Gastroesophageal sphincter (tissue), 4 donors: ENCODE measurements around the gene YIF1B. TPM values are rescaled to one million over a fixed set of nuclear protein-coding genes. Genes with fewer than 3 reads are reported as not detected.

Experiments used
- ATAC-seq: fragments of 150-250 bp; one replicate; pipeline ENCODE4 v1.9.1; 2016; ENCODE audit warnings: mild to moderate bottlenecking, moderate library complexity
- H3K27ac ChIP-seq, 4 donors: fragments of 200-600 bp; sonication (generic) in 3 of 4; 1 replicate in 3 of 4; 2 replicates in 1 of 4; pipeline ENCODE4 v1.5.1; 2016 to 2019
- H3K27me3 ChIP-seq: fragments of 200-600 bp; sonication (generic); one replicate; pipeline ENCODE4 v1.5.1; 2019
- H3K36me3 ChIP-seq, 2 donors: fragments of 200-600 bp; sonication (generic); one replicate each; pipeline ENCODE4 v1.5.1; 2019; ENCODE audit warnings: control low read depth in 1 of 2
- H3K4me1 ChIP-seq, 3 donors: fragments of 200-600 bp; sonication (generic); 1 replicate in 2 of 3; 2 replicates in 1 of 3; pipeline ENCODE4 v1.5.1; 2016 to 2019; ENCODE audit warnings: control low read depth in 2 of 3
- H3K4me3 ChIP-seq, 2 donors: fragments of 200-600 bp; sonication (generic); one replicate each; pipeline ENCODE4 v1.5.1; 2019; ENCODE audit warnings: mild to moderate bottlenecking in 1 of 2, moderate library complexity in 1 of 2
- H3K9me3 ChIP-seq, 3 donors: fragments of 200-600 bp; sonication (generic); one replicate each; pipeline ENCODE4 v1.5.1; 2017 to 2019; ENCODE audit warnings: control low read depth in 2 of 3
- CTCF ChIP-seq, 4 experiments: fragments of 200-600 bp in 2 of 4; fragments of 450-650 bp in 2 of 4; sonication (generic) in 1 of 4; IDR thresholded peaks; one replicate each; pipeline ENCODE4 v1.5.1; 2017 to 2019; ENCODE audit warnings: antibody characterized with exemption in 4 of 4, mild to moderate bottlenecking in 2 of 4, moderate library complexity in 2 of 4
- EP300 ChIP-seq: sonication (generic); formaldehyde crosslinking; IDR thresholded peaks from one replicate; pipeline ENCODE4 v1.6.1; 2017; ENCODE audit warnings: antibody characterized with exemption, mild to moderate bottlenecking
- POLR2A ChIP-seq, 2 donors: fragments of 450-650 bp; IDR thresholded peaks; one replicate each; pipeline ENCODE4 v1.6.1; 2017; ENCODE audit warnings: antibody characterized with exemption in 2 of 2, mild to moderate bottlenecking in 2 of 2, moderate library complexity in 1 of 2
- POLR2AphosphoS5 ChIP-seq: sonication (generic); formaldehyde crosslinking; IDR thresholded peaks from one replicate; pipeline ENCODE4 v1.6.1; 2017; ENCODE audit warnings: antibody characterized with exemption
- WGBS, 2 donors: methylation state at CpG; one replicate each; pipeline ENCODE4 v1.1.5; 2018; ENCODE audit warnings: low coverage in 1 of 2; 5-methylcytosine and 5-hydroxymethylcytosine counted together
- total RNA-seq, 4 donors: library from RNA; depleted of rRNA; stranded (reverse); fragments of >200 nt; gene quantifications; one replicate each; pipeline ENCODE4 v1.1.0, GENCODE V29; 2016

YIF1B gene
- total RNA-seq, 4 donors from 2014 or later = 14.0 to 20.7 (median 17.1) TPM

- ATAC-seq = no peak
- 100% methylated on average over 1 of the region's 9 CpGs; no CpG with 5 or more reads in 1 of the 2 donors for WGBS, 2 donors
- TF ChIP-seq CTCF (IDR thresholded peaks at IDR 0.05) (no peak), EP300 (no peak), POLR2A (IDR thresholded peaks at IDR 0.05) (no peak), POLR2AphosphoS5 (no peak)
- H3K27ac ChIP-seq = no peak overlapping the region
- H3K4me3 ChIP-seq = no peak overlapping the region
- no peaks in the 10 kb centered on the region for H3K9me3 ChIP-seq
- H3K27me3 ChIP-seq = no peaks in the 10 kb centered on the region
- no peaks in the 10 kb centered on the region for H3K36me3 ChIP-seq
- no peaks in the 10 kb centered on the region for H3K4me1 ChIP-seq
These were observed 22.5 kb downstream of the YIF1B start for GRCh38 chr19:38293281-38293680.

- ATAC-seq = no peak
- Histone ChIP-seq H3K4me1 (no peaks in the 10 kb centered on the region), H3K27me3 (no peaks in the 10 kb centered on the region), H3K4me3 (no peak overlapping the region), H3K27ac (no peak overlapping the region), H3K9me3 (no peaks in the 10 kb centered on the region), H3K36me3 (no peaks in the 10 kb centered on the region)
- 53% methylated on average over 6 of the region's 15 CpGs; no CpG with 5 or more reads in 1 of the 2 donors for WGBS, 2 donors
- TF ChIP-seq CTCF (IDR thresholded peaks at IDR 0.05) = no peak
- no peak for TF ChIP-seq POLR2A (IDR thresholded peaks at IDR 0.05)
- no peak for TF ChIP-seq EP300
- TF ChIP-seq POLR2AphosphoS5 = no peak
These were observed 23.9 kb downstream of the YIF1B start for GRCh38 chr19:38291855-38292254.

- Histone ChIP-seq H3K36me3 (no peaks in the 10 kb centered on the region), H3K4me1 (no peaks in the 10 kb centered on the region), H3K9me3 (no peaks in the 10 kb centered on the region), H3K27me3 (no peaks in the 10 kb centered on the region), H3K27ac (no peak overlapping the region), H3K4me3 (no peak overlapping the region)
- ATAC-seq = no peak
- TF ChIP-seq POLR2A (IDR thresholded peaks at IDR 0.05) = no peak
- TF ChIP-seq POLR2AphosphoS5 = no peak
- no peak for TF ChIP-seq EP300
- TF ChIP-seq CTCF (IDR thresholded peaks at IDR 0.05) = no peak
- WGBS, 2 donors = 33 to 92% methylated on average over 2 to 4 of the region's 13 CpGs
These were observed 25.1 kb downstream of the YIF1B start for GRCh38 chr19:38290631-38291147.

GRCh38 chr19:38289955-38290354 lies 25.8 kb downstream of the YIF1B start:
- Histone ChIP-seq H3K4me3 (no peak overlapping the region), H3K27ac (no peak overlapping the region), H3K9me3 (no peaks in the 10 kb centered on the region), H3K36me3 (no peaks in the 10 kb centered on the region), H3K4me1 (no peaks in the 10 kb centered on the region), H3K27me3 (no peaks in the 10 kb centered on the region)
- ATAC-seq = no peak
- WGBS, 2 donors = 100% methylated on average over 4 to 7 of the region's 15 CpGs
- TF ChIP-seq EP300 (no peak), POLR2AphosphoS5 (no peak), CTCF (IDR thresholded peaks at IDR 0.05) (no peak), POLR2A (IDR thresholded peaks at IDR 0.05) (no peak)

- no peak for ATAC-seq
- no peak overlapping the region for H3K27ac ChIP-seq
- WGBS, 2 donors = 89 to 90% methylated on average over 2 to 3 of the region's 16 CpGs
These were observed 27.5 kb downstream of the YIF1B start for GRCh38 chr19:38288123-38288855.

More at GRCh38 chr19:38288123-38288855, 27.5 kb downstream of the YIF1B start:
- no peaks in the 10 kb centered on the region for H3K9me3 ChIP-seq
- no peak for TF ChIP-seq POLR2A (IDR thresholded peaks at IDR 0.05)
- no peak for TF ChIP-seq POLR2AphosphoS5
- no peak for TF ChIP-seq EP300
- H3K36me3 ChIP-seq = no peaks in the 10 kb centered on the region
- H3K4me1 ChIP-seq = no peaks in the 10 kb centered on the region
- H3K4me3 ChIP-seq = no peak overlapping the region
- no peaks in the 10 kb centered on the region for H3K27me3 ChIP-seq
